LNCaP clone FGC (cell line): ENCODE results near the gene MLN.

Experiments
- DNase-seq: peaks from one replicate; pipeline ENCODE4 v3.0.0-alpha.2; 2011; ENCODE audit warnings: low read depth
- H3K4me3 ChIP-seq: 2 replicates; pipeline ENCODE4 v1.5.1; 2011; ENCODE audit warnings: mild to moderate bottlenecking, low read depth, low read length, control low read depth
- TF ChIP-seq, protein P1 (sequence below): IDR thresholded peaks from 2 replicates; pipeline ENCODE4 v1.5.1; 2012; ENCODE audit warnings: mild to moderate bottlenecking; ENCODE audit not compliant: control insufficient read depth, insufficient read depth; ENCODE audit errors: extremely low read depth

Gene MLN

DNA sequence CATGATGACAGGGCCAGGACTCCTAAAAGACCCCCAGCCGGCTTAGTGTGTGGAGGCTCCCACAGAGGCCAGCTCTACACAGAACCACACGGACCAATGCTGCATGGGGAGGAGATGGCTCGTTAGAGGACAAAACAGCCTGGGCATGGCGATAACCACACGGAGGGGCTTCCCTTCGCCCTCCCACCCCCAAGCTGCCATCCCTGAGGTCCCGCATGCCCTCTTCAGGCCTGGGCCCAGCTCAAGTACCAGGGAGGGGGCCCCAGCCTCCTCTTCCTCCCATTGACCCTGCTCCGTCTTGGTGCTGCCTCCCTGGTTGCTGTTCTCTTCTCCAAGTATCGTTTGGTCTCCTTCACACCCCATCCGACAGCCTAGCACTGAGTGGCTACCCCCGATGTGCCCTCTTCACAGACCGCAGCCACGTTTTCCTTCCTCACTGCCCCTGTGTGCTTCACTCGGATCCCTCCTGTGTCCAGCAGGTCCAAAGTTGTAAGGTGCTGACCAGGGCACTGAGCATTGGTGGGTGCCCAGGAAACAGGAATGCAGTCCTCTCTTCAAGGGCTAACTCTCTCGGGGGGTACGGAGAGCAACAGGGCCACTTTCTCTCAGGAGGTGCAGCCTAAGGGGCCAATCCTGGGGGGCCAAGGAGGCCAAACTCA is 9.6 kb upstream of the MLN start:
- H3K4me3 ChIP-seq: no peak overlapping the region
- no peak for DNase-seq
- TF ChIP-seq, protein P1, sequence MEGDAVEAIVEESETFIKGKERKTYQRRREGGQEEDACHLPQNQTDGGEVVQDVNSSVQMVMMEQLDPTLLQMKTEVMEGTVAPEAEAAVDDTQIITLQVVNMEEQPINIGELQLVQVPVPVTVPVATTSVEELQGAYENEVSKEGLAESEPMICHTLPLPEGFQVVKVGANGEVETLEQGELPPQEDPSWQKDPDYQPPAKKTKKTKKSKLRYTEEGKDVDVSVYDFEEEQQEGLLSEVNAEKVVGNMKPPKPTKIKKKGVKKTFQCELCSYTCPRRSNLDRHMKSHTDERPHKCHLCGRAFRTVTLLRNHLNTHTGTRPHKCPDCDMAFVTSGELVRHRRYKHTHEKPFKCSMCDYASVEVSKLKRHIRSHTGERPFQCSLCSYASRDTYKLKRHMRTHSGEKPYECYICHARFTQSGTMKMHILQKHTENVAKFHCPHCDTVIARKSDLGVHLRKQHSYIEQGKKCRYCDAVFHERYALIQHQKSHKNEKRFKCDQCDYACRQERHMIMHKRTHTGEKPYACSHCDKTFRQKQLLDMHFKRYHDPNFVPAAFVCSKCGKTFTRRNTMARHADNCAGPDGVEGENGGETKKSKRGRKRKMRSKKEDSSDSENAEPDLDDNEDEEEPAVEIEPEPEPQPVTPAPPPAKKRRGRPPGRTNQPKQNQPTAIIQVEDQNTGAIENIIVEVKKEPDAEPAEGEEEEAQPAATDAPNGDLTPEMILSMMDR: no peak

DNA sequence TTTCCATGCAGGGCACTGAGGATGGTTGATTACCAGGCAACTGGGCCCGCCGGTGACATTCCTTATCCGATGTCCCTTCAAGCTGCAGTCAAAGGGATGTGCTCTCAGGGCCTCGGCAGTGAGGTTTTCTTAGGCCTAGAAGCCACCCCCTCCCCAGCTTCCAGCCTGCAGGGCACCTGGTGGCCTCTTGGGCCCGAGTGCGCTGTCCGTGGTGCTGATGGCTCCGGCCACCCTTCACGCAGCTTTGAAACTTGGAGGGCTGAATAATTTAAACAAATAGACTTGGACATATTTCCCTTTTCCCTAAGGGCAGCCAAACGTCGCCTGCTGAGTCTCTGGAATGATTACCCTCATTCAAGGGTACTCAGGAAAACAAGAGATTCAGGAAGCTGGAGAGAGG is 8.9 kb upstream of the MLN start:
- TF ChIP-seq, protein P1: peak; percentile 29; the same call in 1 of the 2 replicates
- no peak for DNase-seq
- no peak overlapping the region for H3K4me3 ChIP-seq

DNA sequence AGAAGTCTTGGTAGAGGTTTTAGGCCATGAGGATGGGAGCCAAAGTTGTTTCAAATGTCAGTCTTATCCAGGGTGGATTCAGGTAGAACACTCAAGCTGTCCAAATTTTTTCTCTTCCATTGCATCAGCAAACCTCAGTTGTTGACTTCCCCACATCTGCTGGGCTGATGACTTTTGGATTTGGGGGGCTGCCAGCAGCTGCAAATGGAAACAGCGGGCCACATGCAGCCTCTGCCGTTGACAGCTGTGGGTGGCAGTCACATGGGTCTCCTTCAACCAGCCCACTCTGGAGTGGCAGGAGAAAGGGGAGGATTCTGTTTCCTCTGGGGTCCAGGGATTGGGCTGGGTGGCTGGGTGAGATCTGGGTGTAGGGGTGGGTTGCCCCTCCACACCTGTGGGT is 5.8 kb upstream of the MLN start:
- DNase-seq: no peak
- H3K4me3 ChIP-seq: no peak overlapping the region
- TF ChIP-seq, protein P1: no peak

DNA sequence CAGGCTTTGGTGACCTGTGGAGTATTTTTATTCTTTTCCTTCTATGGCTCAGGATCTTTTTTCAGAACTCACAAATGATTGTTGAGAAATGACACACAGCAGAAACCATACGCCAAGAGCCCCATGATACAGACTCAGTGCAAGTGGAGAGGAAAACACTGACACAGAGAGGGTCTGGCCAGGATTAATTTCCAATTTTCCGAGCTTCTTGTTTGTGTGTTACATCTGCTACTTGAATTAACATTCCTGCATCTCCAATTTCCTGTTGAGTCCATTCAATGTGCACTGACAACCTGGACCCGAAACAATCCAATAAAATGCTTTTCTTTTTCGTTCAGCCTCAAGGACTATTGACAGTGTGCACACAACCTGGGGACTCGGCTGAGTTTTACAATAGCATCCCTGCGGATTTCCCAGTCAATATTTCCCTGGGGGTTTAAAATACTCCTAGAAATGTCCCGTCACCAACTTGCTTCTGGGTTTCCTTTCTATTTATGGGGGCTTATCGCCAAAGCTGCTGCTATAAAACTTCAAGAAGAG is 4.9 kb upstream of the MLN start:
- DNase-seq: no peak
- TF ChIP-seq, protein P1: no peak

DNA sequence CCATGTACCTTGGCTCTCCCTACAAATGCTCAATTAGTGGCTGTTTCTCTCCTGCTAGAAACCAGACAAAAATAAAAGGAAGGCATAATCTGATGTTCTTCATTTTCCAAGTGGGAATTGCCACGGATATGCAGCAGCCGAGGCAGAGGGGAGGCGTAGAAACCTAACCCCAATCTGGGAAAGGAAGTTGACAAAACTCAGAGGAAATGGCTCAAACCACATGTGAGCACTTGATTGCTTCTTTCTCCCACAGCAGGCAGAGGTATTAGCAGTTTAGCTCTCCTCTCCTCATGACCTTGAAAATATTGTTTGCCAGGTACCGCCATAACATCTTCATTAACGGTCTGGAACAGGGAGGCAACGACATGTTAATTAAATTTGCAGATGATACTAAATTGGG is 3.8 kb upstream of the MLN start:
- no peak for DNase-seq
- TF ChIP-seq, protein P1: no peak
- H3K4me3 ChIP-seq: no peak overlapping the region

More for the DNA sequence above, 4.9 kb upstream of the MLN start:
- H3K4me3 ChIP-seq: no peak overlapping the region

- no peak overlapping the region for H3K4me3 ChIP-seq
These were observed 3.0 kb upstream of the MLN start for GRCh38 chr6:33806841-33807240.

More at GRCh38 chr6:33806841-33807240, 3.0 kb upstream of the MLN start:
- TF ChIP-seq, protein P1: no peak
- no peak for DNase-seq
